WTC11 (cell line): ENCODE measurements around the gene CTCFL. TPM values are rescaled to one million over a fixed set of nuclear protein-coding genes. Genes with fewer than 3 reads are reported as not detected.

Experiments
- ATAC-seq: fragments of 200-7000 bp; cut with Tn5 transposase; 2 replicates; pipeline ENCODE4 v1.10.0; 2021; ENCODE audit warnings: mild to moderate bottlenecking, moderate library complexity
- CTCF ChIA-PET: fragments of 300-600 bp; sonication (Branson Sonifier 250); formaldehyde crosslinking; loops from one replicate; lab custom pipeline; 2021; ENCODE audit warnings: antibody characterized with exemption; lab: Charles Lee
- POLR2A ChIA-PET: fragments of 350-600 bp; sonication (Branson Sonifier 250); formaldehyde crosslinking; loops from one replicate; lab custom pipeline; 2021; ENCODE audit warnings: antibody characterized with exemption; lab: Charles Lee
- DNase-seq: peaks from one replicate; pipeline ENCODE4 v3.0.0; 2021; ENCODE audit warnings: low spot score
- H3K27ac Mint-ChIP-seq: 2 replicates; pipeline ENCODE4 v1.8.0; 2021; ENCODE audit warnings: mixed read lengths
- H3K27me3 Mint-ChIP-seq: 2 replicates; pipeline ENCODE4 v1.8.0; 2021; ENCODE audit warnings: low read depth, mild to moderate bottlenecking, moderate library complexity, mixed read lengths
- H3K36me3 Mint-ChIP-seq: 2 replicates; pipeline ENCODE4 v1.8.0; 2021; ENCODE audit warnings: mixed read lengths
- H3K4me1 Mint-ChIP-seq: 2 replicates; pipeline ENCODE4 v1.8.0; 2022; ENCODE audit warnings: mixed read lengths
- H3K4me3 Mint-ChIP-seq: 2 replicates; pipeline ENCODE4 v1.8.0; 2021; ENCODE audit warnings: mild to moderate bottlenecking, moderate library complexity, mixed read lengths
- H3K9me3 Mint-ChIP-seq: 2 replicates; pipeline ENCODE4 v1.8.0; 2021; ENCODE audit warnings: mixed read lengths
- ATF2 ChIP-seq: sonication (generic); formaldehyde crosslinking; IDR thresholded peaks from 2 replicates; pipeline ENCODE4 v1.8.1; 2022; ENCODE audit warnings: low read depth, missing genetic modification reagents, borderline replicate concordance
- ATF6 ChIP-seq: sonication (generic); formaldehyde crosslinking; IDR thresholded peaks from 2 replicates; pipeline ENCODE4 v1.8.1; 2023; ENCODE audit warnings: mild to moderate bottlenecking, missing genetic modification reagents
- E2F1 ChIP-seq: sonication (generic); formaldehyde crosslinking; IDR thresholded peaks from 2 replicates; pipeline ENCODE4 v1.8.0; 2022; ENCODE audit warnings: mild to moderate bottlenecking, missing genetic modification reagents
- E2F5 ChIP-seq: sonication (generic); formaldehyde crosslinking; IDR thresholded peaks from 2 replicates; pipeline ENCODE4 v1.8.1; 2022; ENCODE audit warnings: mild to moderate bottlenecking, moderate library complexity, missing genetic modification reagents
- FOXK1 ChIP-seq: sonication (generic); formaldehyde crosslinking; IDR thresholded peaks from 2 replicates; pipeline ENCODE4 v1.8.0; 2022; ENCODE audit warnings: mild to moderate bottlenecking, moderate library complexity, missing genetic modification reagents
- GABPB1 ChIP-seq: sonication (generic); formaldehyde crosslinking; IDR thresholded peaks from 2 replicates; pipeline ENCODE4 v1.8.1; 2023; ENCODE audit warnings: mild to moderate bottlenecking, missing genetic modification reagents
- GRHL2 ChIP-seq: fragments of 250-450 bp; sonication (Bioruptor Pico); IDR thresholded peaks from 2 replicates; pipeline ENCODE4 v1.8.0; 2022; ENCODE audit warnings: mild to moderate bottlenecking, moderate library complexity; ENCODE audit not compliant: insufficient replicate concordance, severe bottlenecking
- GTF2I ChIP-seq: fragments of 250-450 bp; sonication (Bioruptor Pico); conservative IDR thresholded peaks from 2 replicates; pipeline ENCODE4 v1.4.0; 2021; ENCODE audit warnings: mild to moderate bottlenecking
- JAZF1 ChIP-seq: fragments of 250-450 bp; sonication (Bioruptor Pico); IDR thresholded peaks from 2 replicates; pipeline ENCODE4 v1.9.0; 2021; ENCODE audit warnings: moderate library complexity, mild to moderate bottlenecking, inconsistent platforms
- NFYB ChIP-seq: sonication (generic); formaldehyde crosslinking; conservative IDR thresholded peaks from 2 replicates; pipeline ENCODE4 v1.8.0; 2022; ENCODE audit warnings: low read depth, missing genetic modification reagents
- RELA ChIP-seq: sonication (generic); formaldehyde crosslinking; IDR thresholded peaks from 2 replicates; pipeline ENCODE4 v1.8.1; 2022; ENCODE audit warnings: missing genetic modification reagents, mild to moderate bottlenecking, borderline replicate concordance
- SMAD4 ChIP-seq: sonication (generic); formaldehyde crosslinking; IDR thresholded peaks from 2 replicates; pipeline ENCODE4 v1.8.0; 2022; ENCODE audit warnings: mild to moderate bottlenecking, missing genetic modification reagents
- SOX15 ChIP-seq: fragments of 250-450 bp; sonication (Bioruptor Pico); IDR thresholded peaks from 2 replicates; pipeline ENCODE4 v1.9.0; 2021; ENCODE audit warnings: mild to moderate bottlenecking
- TCF7 ChIP-seq: sonication (generic); formaldehyde crosslinking; IDR thresholded peaks from 2 replicates; pipeline ENCODE4 v1.8.0; 2022; ENCODE audit warnings: mild to moderate bottlenecking, low read depth, missing genetic modification reagents, moderate library complexity
- TEAD1 ChIP-seq: sonication (generic); formaldehyde crosslinking; IDR thresholded peaks from 2 replicates; pipeline ENCODE4 v1.8.0; 2022; ENCODE audit warnings: mild to moderate bottlenecking, missing genetic modification reagents
- TP53 ChIP-seq: sonication (generic); formaldehyde crosslinking; IDR thresholded peaks from 2 replicates; pipeline ENCODE4 v1.8.1; 2023; ENCODE audit warnings: mild to moderate bottlenecking, missing genetic modification reagents
- USF1 ChIP-seq: sonication (generic); formaldehyde crosslinking; IDR thresholded peaks from 2 replicates; pipeline ENCODE4 v1.8.0; 2022; ENCODE audit warnings: mild to moderate bottlenecking, missing genetic modification reagents
- ZBTB43 ChIP-seq: sonication (generic); formaldehyde crosslinking; IDR thresholded peaks from 2 replicates; pipeline ENCODE4 v1.8.1; 2023; ENCODE audit warnings: mild to moderate bottlenecking, missing genetic modification reagents
- ZNF263 ChIP-seq: sonication (generic); formaldehyde crosslinking; IDR thresholded peaks from 2 replicates; pipeline ENCODE4 v1.8.1; 2022; ENCODE audit warnings: low read depth, mild to moderate bottlenecking, moderate library complexity, missing genetic modification reagents
- ZNF317 ChIP-seq: sonication (generic); formaldehyde crosslinking; IDR thresholded peaks from 2 replicates; pipeline ENCODE4 v1.8.1; 2023; ENCODE audit warnings: low read depth, mild to moderate bottlenecking, moderate library complexity, missing genetic modification reagents, borderline replicate concordance
- ZNF425 ChIP-seq: fragments of 250-450 bp; sonication (Bioruptor Pico); conservative IDR thresholded peaks from 2 replicates; pipeline ENCODE4 v1.9.0; 2021; ENCODE audit warnings: mild to moderate bottlenecking
- total RNA-seq: library from RNA; stranded (reverse); gene quantifications from 3 replicates; pipeline ENCODE4 v1.2.3, GENCODE V29; 2021

The CTCFL gene
- total RNA-seq, 1 experiment from 2014 or later = 0.70 TPM

GRCh38 chr20:57479196-57479595 lies 45.7 kb downstream of the CTCFL start (continued):
- TF ChIP-seq E2F1 (CRISPR knock-in tag) = no peak
- no peak for TF ChIP-seq GTF2I (CRISPR knock-in tag)
- no peak for TF ChIP-seq TP53 (CRISPR knock-in tag)
- TF ChIP-seq ZNF317 (CRISPR knock-in tag) = no peak
- TF ChIP-seq GABPB1 (CRISPR knock-in tag) = no peak

GRCh38 chr20:57478176-57478575 lies 46.8 kb downstream of the CTCFL start:
- H3K4me1 Mint-ChIP-seq = peaks cover 39% of the 10 kb centered on the region
- ATAC-seq = no peak
- no peaks in the 10 kb centered on the region for H3K36me3 Mint-ChIP-seq
- H3K27ac Mint-ChIP-seq = no peak overlapping the region
- no peaks in the 10 kb centered on the region for H3K27me3 Mint-ChIP-seq
- TF ChIP-seq GRHL2 = no peak
- TF ChIP-seq USF1 = no peak
- TF ChIP-seq ZNF263 (CRISPR knock-in tag) = no peak
- no peak for TF ChIP-seq RELA (CRISPR knock-in tag)
- TF ChIP-seq ZNF425 (CRISPR knock-in tag) = no peak
- no peak for TF ChIP-seq GABPB1 (CRISPR knock-in tag)
- no peak for TF ChIP-seq ZBTB43 (CRISPR knock-in tag)
- no peak for TF ChIP-seq JAZF1 (CRISPR knock-in tag)
- TF ChIP-seq E2F5 (CRISPR knock-in tag) = no peak
- TF ChIP-seq GTF2I (CRISPR knock-in tag) = no peak
- no peak for TF ChIP-seq SMAD4 (CRISPR knock-in tag)
- no peak for TF ChIP-seq ATF2 (CRISPR knock-in tag)
- TF ChIP-seq TEAD1 = no peak
- TF ChIP-seq FOXK1 (CRISPR knock-in tag) = no peak
- no peak for TF ChIP-seq SOX15
- TF ChIP-seq NFYB = no peak
- TF ChIP-seq E2F1 (CRISPR knock-in tag) = no peak
- TF ChIP-seq ATF6 (CRISPR knock-in tag) = no peak
- TF ChIP-seq TCF7 (CRISPR knock-in tag) = no peak
- ChIA-PET CTCF (interaction anchor here (3.5 kb wide), 1 partner anchor 21 kb away, joined by 13 read pairs; no protein-coding TSS in a partner anchor), POLR2A (no interaction called here)
- no peaks in the 10 kb centered on the region for H3K9me3 Mint-ChIP-seq
- DNase-seq = no peak
- H3K4me3 Mint-ChIP-seq = no peak overlapping the region
